Measurements from ENCODE around the gene WDR46.

The WDR46 gene

GRCh38 chr6:33323623-33323948 is 34.5 kb upstream of the WDR46 start:
- peak overlapping the region; percentile 100 for H3K27ac ChIP-seq
- peak; percentile 16; the same call in 1 of the 2 replicates for TF ChIP-seq CTCF (conservative IDR thresholded peaks at IDR 0.05)

GRCh38 chr6:33321227-33321626 is 32.2 kb upstream of the WDR46 start:
- H3K27ac ChIP-seq, result peak overlapping the region; percentile 100

GRCh38 chr6:33320315-33321181 is 31.5 kb upstream of the WDR46 start:
- peak overlapping the region; percentile 100 for H3K27ac ChIP-seq
- TF ChIP-seq CTCF (conservative IDR thresholded peaks at IDR 0.05), result no peak

More at GRCh38 chr6:33321227-33321626, 32.2 kb upstream of the WDR46 start:
- TF ChIP-seq CTCF (conservative IDR thresholded peaks at IDR 0.05), result no peak

- no peak for TF ChIP-seq CTCF (conservative IDR thresholded peaks at IDR 0.05)
- H3K27ac ChIP-seq, result peak overlapping the region; percentile 100
These were observed 30.9 kb upstream of the WDR46 start for GRCh38 chr6:33319939-33320314.

- peak overlapping the region; percentile 100 for H3K27ac ChIP-seq
- TF ChIP-seq CTCF (conservative IDR thresholded peaks at IDR 0.05), result no peak
These were observed 29.5 kb upstream of the WDR46 start for GRCh38 chr6:33318426-33319073.

GRCh38 chr6:33317669-33318425 is 28.8 kb upstream of the WDR46 start, which contains the start of gene ZBTB22:
TSS of gene ZBTB22 (minus strand) at chr6:33317744. CDS start at chr6:33316916, 828 bp downstream.
- H3K27ac ChIP-seq, result peak within 1 kb of the TSS; percentile 100
- no peak for TF ChIP-seq CTCF (conservative IDR thresholded peaks at IDR 0.05)

GRCh38 chr6:33317419-33317668 is 28.3 kb upstream of the WDR46 start:
- H3K27ac ChIP-seq, result peak overlapping the region; percentile 100
- no peak for TF ChIP-seq CTCF (conservative IDR thresholded peaks at IDR 0.05)

Data from VCaP (cell line).